Left colon (tissue), 2 donors: Measurements from ENCODE around the gene CIROP. TPM values are rescaled to one million over a fixed set of nuclear protein-coding genes. Genes with fewer than 3 reads are reported as not detected.
"Not testable (repeated sequence)": the region's sequence is repeated elsewhere in the genome, so short reads cannot be mapped to it uniquely, and the experiment has no call there.

Source experiments
- ATAC-seq: fragments of 200-7000 bp; cut with Tn5 transposase; one replicate; pipeline ENCODE4 v1.9.1; 2020; ENCODE audit warnings: mild to moderate bottlenecking, moderate library complexity
- DNase-seq, 2 donors: peaks; one replicate each; pipeline ENCODE4 v3.0.0-alpha.2; 2020
- intact Hi-C, 2 donors: fragments of 100-400 bp; cut with DNase I in 1 of 2; cut with micrococcal nuclease in 1 of 2; formaldehyde crosslinking; loops; one replicate each; pipeline versions ENCODE4 v1.11.2 to v1.14.0; 2022; cut with DNase I, micrococcal nuclease
- total RNA-seq, 2 donors: library from RNA; stranded (reverse); fragmentation: NEBNext Ultra II Directional; extraction: Animal tissue kit (Norgen Biotek cat#: 25700); gene quantifications; one replicate each; pipeline ENCODE4 v1.2.1, GENCODE V29; 2021
- donor health status: DM: no; HTN: no; CAD: no.
- donor health status: DM: yes; HTN: yes; CAD: no.

Gene CIROP
- total RNA-seq, 2 donors from 2014 or later = not detected

GRCh38 chr14:23118506-23119362, 13.9 kb upstream of the CIROP start, which contains the start of gene CEBPE:
Gene CEBPE (minus strand): TSS chr14:23119255. CDS start chr14:23119091, 164 bp downstream.
- DNase-seq (no peak), ATAC-seq (no peak)
- intact Hi-C loops = no loop called here

- intact Hi-C loops = no loop called here
- no peak for ATAC-seq
- DNase-seq = no peak
Observed at GRCh38 chr14:23117371-23118020, 12.7 kb upstream of the CIROP start.

- ATAC-seq (no peak), DNase-seq (no peak)
- intact Hi-C loops = no loop called here
Observed at GRCh38 chr14:23115918-23116317, 11.1 kb upstream of the CIROP start.

GRCh38 chr14:23115039-23115731, 10.4 kb upstream of the CIROP start:
- ATAC-seq = no peak
- no peak for DNase-seq
- intact Hi-C loops = no loop called here

GRCh38 chr14:23114669-23115038, 9.9 kb upstream of the CIROP start:
- intact Hi-C loops = no loop called here
- DNase-seq (no peak), ATAC-seq (no peak)

- intact Hi-C loops = no loop called here
- DNase-seq (no peak), ATAC-seq (no peak)
Observed at GRCh38 chr14:23114120-23114458, 9.3 kb upstream of the CIROP start.

- ATAC-seq = no peak
- DNase-seq = no peak
- intact Hi-C loops = no loop called here
Observed at GRCh38 chr14:23113431-23114119, 8.8 kb upstream of the CIROP start.

GRCh38 chr14:23112359-23113178, 7.8 kb upstream of the CIROP start:
- DNase-seq = no peak
- no peak for ATAC-seq
- intact Hi-C loops = no loop called here

- intact Hi-C loops = no loop called here
- DNase-seq = no peak
- ATAC-seq = no peak
Observed at GRCh38 chr14:23110579-23111365, 6.0 kb upstream of the CIROP start.

GRCh38 chr14:23109769-23110168, 5.0 kb upstream of the CIROP start:
- intact Hi-C loops = no loop called here

GRCh38 chr14:23108169-23108568, 3.4 kb upstream of the CIROP start:
- DNase-seq, intact Hi-C loops, ATAC-seq: not testable (repeated sequence)

More at GRCh38 chr14:23109769-23110168, 5.0 kb upstream of the CIROP start:
- ATAC-seq (no peak), DNase-seq (no peak)

GRCh38 chr14:23107620-23108019, 2.8 kb upstream of the CIROP start:
- intact Hi-C loops, ATAC-seq, DNase-seq: not testable (repeated sequence)

- no peak for DNase-seq
- intact Hi-C loops = no loop called here
- no peak for ATAC-seq
Observed at GRCh38 chr14:23106747-23107045, 1.9 kb upstream of the CIROP start.

GRCh38 chr14:23105348-23105824, 597 bp upstream of the CIROP start:
- DNase-seq (no peak), ATAC-seq (no peak)
- intact Hi-C loops = no loop called here

GRCh38 chr14:23104070-23104590, 659 bp downstream of the CIROP start:
- intact Hi-C loops = no loop called here
- ATAC-seq = no peak

GRCh38 chr14:23103581-23103980, 1.2 kb downstream of the CIROP start:
- DNase-seq (no peak), ATAC-seq (no peak)
- intact Hi-C loops = no loop called here

More at GRCh38 chr14:23104070-23104590, 659 bp downstream of the CIROP start:
- no peak for DNase-seq

GRCh38 chr14:23102801-23103200, 2.0 kb downstream of the CIROP start:
- intact Hi-C loops = no loop called here

More at GRCh38 chr14:23102801-23103200, 2.0 kb downstream of the CIROP start:
- DNase-seq (no peak), ATAC-seq (no peak)
